ENCODE results near the gene PLAU.
A peak's percentile ranks its signal among the peaks of the same experiment; 100 is the strongest.

PLAU gene

DNA sequence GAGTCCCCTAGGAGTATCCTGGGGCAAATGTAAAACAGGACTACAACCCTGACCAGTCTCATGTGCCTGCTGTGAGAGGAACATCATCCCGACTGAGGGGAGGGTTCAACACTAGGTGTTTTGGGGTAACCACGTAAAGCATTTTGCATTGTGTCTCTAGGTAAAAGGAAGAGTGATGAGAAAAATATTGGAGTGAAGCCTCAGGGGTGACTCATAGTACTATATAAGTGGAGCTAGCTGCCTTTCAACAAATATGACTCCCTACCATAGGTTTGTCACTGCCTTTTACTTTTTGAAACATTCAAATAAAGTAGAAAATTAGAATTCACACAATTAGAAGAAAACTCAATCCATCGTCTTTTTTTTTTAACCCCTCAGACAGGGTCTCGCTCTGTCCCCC is 34.0 kb upstream of the PLAU start:
- H3K4me3 ChIP-seq (ENCODE audit: control insufficient read depth, low read depth, low read length), result no peak overlapping the region
- no peak for DNase-seq (ENCODE audit: low read depth)
- TF ChIP-seq, protein P1, sequence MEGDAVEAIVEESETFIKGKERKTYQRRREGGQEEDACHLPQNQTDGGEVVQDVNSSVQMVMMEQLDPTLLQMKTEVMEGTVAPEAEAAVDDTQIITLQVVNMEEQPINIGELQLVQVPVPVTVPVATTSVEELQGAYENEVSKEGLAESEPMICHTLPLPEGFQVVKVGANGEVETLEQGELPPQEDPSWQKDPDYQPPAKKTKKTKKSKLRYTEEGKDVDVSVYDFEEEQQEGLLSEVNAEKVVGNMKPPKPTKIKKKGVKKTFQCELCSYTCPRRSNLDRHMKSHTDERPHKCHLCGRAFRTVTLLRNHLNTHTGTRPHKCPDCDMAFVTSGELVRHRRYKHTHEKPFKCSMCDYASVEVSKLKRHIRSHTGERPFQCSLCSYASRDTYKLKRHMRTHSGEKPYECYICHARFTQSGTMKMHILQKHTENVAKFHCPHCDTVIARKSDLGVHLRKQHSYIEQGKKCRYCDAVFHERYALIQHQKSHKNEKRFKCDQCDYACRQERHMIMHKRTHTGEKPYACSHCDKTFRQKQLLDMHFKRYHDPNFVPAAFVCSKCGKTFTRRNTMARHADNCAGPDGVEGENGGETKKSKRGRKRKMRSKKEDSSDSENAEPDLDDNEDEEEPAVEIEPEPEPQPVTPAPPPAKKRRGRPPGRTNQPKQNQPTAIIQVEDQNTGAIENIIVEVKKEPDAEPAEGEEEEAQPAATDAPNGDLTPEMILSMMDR (IDR thresholded peaks at IDR 0.05; ENCODE audit: control insufficient read depth, insufficient read depth, low read depth, low read length, missing control alignments), result no peak

DNA sequence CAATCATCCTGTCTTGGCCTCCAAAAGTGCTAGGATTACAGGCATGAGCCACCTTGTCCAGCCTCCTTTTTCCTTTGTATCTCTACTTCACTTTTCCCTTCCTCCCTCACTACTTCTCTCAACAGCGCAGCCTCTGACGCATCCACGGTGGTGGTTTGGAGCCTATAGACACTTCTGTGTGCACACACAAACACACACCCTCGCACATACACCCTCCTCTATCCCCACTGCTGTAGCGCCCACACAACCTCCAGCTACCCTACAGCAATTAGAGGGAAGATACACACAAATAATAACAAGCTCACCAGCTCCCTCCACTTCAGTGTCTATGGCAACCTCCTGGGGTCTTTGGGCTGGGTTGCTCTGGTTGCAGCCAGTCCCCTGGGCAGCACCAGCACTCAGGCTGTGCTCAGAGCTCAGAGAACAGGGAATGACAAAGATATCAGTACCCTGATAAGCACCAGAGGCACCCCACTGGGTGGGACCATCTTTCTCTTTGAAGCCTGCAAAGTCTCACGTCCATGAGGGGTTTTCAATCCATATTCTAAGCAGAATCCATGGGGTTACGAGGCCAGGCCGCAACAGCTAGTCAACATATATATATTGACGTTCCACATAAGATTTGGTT is 33.3 kb upstream of the PLAU start:
- no peak overlapping the region for H3K4me3 ChIP-seq (ENCODE audit: control insufficient read depth, low read depth, low read length)
- TF ChIP-seq, protein P1 (IDR thresholded peaks at IDR 0.05; ENCODE audit: control insufficient read depth, insufficient read depth, low read depth, low read length, missing control alignments), result no peak
- no peak for DNase-seq (ENCODE audit: low read depth)

DNA sequence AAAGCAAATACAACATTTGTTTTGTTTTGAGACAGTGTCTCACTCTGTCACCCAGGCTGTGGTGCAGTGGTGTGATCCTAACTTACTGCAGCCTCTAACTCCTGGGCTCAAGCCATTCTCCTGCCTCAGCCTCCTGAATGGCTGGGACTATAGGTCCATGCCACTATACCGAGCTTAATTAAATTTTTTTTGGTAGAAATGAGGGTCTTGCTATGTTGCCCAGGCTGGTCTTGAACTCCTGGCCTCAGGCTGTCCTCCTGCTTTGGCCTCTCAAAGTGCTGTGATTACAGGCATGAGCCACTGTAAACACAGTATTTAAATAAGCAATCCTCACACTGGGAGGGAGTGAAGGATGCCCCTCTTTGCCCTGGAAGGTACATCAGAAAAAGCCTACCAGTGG is 32.6 kb upstream of the PLAU start:
- no peak for DNase-seq (ENCODE audit: low read depth)
- H3K4me3 ChIP-seq (ENCODE audit: control insufficient read depth, low read depth, low read length), result no peak overlapping the region
- TF ChIP-seq, protein P1 (IDR thresholded peaks at IDR 0.05; ENCODE audit: control insufficient read depth, insufficient read depth, low read depth, low read length, missing control alignments), result no peak

DNA sequence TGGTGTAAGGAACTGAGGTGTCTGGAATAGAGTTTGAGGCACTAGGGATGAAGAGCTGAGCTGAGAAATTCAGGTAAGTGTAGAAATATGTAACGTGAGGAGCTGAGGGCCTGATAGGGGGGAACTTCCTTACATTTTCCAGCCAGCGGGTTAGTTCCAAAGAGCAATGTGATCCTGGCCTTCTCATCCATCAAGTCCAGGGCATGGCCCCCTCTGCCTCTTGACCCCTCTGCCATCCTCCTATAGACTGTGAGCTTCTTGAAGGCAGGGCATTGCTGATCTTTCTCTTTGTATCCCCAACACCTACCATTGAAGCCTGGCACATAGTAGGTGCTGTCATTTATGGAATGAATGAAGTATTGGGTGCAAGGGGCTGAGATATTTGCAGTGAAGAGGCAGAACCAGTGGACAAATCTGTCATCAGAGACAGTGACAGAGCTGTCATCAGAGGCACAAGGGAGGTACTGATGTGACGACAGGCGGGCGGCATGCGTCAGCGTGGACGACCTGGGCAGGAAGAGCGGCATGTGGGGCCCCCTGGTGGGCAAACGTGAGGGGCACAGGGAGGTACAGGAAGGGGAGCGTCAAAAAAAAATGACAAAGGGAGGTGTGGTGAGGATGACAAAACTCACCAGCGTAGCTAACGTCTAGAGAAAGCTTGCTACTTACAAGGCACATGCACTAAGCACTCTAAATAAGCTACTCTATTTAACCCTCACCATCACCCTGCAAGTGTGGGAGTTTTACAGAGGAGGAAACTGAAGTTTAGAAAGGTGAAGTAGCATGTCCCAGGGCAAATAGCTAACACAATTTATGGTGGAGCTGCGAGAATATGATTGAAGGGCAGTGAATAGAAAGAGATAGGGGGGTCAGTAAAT is 31.4 kb upstream of the PLAU start:
- H3K4me3 ChIP-seq (ENCODE audit: control insufficient read depth, low read depth, low read length), result no peak overlapping the region
- peak; percentile 21 for DNase-seq (ENCODE audit: low read depth)
- TF ChIP-seq, protein P1 (IDR thresholded peaks at IDR 0.05; ENCODE audit: control insufficient read depth, insufficient read depth, low read depth, low read length, missing control alignments), result peak; percentile 95

DNA sequence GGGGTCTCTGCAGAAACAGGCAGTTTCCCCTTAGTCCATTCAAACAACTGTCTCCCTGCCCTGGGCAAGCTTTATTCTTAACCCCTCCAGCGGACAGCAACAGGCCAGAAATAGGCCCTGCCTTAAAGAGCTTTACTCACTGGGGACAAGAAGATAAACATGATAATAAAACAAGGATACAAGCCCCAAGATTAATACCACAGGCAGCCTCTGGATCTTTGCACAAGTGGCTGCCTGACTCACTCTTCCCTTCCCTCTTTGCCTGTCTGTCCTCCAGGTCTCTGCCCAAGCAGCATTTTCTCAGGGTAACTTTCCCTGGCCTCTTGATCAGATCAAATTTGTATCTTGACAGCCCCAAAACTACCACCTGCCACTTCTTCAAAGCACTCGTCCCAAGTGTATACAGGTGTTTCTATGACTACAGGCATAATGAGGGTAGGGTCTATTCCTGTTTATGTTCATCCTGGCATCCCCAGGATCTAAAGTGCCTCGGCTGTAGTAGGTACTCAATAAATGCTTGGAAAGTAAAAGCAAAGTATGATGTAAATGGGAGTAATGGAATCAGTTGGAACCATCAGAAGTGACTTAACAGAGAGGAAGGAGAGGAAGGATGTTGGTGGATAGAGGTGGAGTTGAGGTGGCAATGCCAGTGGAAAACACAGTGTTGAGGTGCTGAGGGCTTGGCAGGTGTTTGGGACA is 29.6 kb upstream of the PLAU start:
- TF ChIP-seq, protein P1 (IDR thresholded peaks at IDR 0.05; ENCODE audit: control insufficient read depth, insufficient read depth, low read depth, low read length, missing control alignments), result no peak
- no peak for DNase-seq (ENCODE audit: low read depth)
- H3K4me3 ChIP-seq (ENCODE audit: control insufficient read depth, low read depth, low read length), result no peak overlapping the region

DNA sequence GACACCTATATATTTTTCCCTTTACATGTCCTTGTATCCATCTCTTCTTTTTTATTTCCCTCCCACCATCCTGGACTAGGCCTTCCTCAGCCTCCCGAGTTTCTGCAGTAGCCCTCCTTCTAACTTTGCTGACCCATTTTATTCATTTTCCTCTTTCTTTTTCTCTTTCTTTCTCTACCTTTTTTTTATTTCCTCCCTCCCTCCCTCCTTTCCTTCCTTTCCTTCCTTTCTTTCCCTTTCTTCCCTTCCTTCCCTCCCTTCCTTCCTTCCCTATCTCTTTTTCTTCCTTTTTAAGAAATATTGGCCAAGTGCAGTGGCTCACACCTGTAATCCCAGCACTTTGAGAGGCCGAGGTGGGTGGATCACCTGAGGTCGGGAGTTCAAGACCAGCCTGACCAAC is 26.9 kb upstream of the PLAU start:
- DNase-seq (ENCODE audit: low read depth), result no peak
- H3K4me3 ChIP-seq (ENCODE audit: control insufficient read depth, low read depth, low read length), result no peak overlapping the region
- TF ChIP-seq, protein P1 (IDR thresholded peaks at IDR 0.05; ENCODE audit: control insufficient read depth, insufficient read depth, low read depth, low read length, missing control alignments), result no peak

Measured in AG09309 (cell line).